Measurements from ENCODE around the gene ADGRG1.
"Not testable (repeated sequence)": the region's sequence is repeated elsewhere in the genome, so short reads cannot be mapped to it uniquely, and the experiment has no call there.

The ADGRG1 gene

DNA sequence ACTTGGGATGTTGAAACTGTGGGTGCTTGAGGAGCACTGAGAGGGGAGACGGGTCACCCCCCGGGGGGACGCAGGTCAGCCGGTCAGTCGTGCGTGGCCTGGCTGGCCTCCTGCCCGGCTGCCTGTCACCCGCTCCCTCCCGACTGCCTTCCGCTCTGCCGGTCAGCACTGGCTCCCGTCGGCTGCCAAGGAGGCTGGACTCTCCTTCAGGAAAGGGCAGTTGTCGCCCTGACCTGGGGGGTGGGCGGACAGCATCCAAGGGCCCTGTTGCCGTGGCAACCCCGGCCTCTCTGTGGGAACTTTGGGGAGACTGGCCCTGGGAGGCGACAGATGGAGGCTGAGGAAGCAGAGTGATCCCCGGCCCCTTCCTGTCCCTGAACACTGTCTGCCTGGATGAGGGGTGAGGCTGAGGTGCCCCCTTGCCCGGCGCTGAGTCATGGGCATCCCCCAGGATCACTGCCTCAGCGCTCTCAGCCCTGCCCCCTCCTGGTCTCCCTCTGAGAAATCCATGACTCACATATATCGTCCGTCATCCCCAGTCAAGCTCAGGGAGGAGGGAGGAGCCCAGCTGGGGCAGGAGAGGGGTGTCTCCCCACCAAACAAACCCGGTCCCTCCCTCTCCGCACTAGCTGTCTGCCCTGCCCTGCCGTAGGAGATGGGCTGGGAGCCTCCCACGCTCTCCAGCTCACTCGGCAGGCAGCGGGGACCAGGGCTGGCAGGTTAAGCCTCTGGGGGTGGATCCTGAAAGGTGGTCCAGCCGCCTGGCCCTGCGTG is at the start of gene ADGRG1:
Gene ADGRG1, plus strand, starts transcription at position 623 of the 774 bp plus-strand sequence. CDS start 21,658 bp downstream, outside the sequence.
- DNase-seq (ENCODE audit: low spot score) = peak; percentile 68

DNA sequence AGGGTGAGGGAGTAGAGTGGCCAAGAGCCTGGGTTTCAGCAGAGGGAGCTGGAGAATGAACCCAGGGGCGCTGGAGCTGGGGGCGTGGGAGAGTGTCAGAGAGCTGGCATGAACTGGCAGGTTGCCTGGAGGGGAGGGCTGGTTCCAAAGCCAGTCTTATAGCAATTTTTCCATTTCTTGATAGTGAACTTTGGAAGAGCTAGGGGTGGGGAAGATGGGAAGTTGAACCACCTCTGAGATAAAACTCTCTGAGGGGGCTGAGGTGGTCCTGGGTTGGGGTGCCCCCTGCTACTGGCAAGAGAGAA is 49.1 kb upstream of the ADGRG1 start:
- DNase-seq (ENCODE audit: low spot score) = no peak

DNA sequence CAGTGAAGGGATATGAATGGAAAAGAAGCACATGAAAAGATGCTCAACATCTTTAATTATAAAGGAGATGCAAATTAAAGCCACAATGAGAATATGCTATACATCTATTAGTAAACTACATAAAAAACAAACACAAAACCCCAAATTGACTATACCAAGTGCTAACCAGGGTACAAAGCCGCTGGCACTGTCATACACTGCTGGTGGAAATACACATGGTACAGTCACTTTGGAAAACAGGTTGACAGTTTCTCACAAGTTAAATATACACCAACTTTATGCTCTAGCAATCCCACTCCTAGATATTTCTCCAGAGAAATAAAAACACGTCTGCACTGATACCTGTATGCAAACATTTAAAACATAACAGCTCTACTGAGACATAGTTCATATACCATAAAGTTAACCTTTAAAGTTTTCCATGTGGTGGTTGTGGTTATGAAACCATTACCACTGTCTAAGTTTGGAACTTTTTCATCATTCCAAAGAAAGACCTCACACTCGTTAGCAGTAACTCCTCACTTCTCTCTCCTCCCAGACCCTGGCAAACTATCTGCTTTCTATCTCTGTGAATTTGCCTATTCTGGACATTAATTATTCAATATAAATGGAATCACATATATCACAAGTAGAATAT is 43.3 kb upstream of the ADGRG1 start:
- DNase-seq (ENCODE audit: low spot score) = no peak

DNA sequence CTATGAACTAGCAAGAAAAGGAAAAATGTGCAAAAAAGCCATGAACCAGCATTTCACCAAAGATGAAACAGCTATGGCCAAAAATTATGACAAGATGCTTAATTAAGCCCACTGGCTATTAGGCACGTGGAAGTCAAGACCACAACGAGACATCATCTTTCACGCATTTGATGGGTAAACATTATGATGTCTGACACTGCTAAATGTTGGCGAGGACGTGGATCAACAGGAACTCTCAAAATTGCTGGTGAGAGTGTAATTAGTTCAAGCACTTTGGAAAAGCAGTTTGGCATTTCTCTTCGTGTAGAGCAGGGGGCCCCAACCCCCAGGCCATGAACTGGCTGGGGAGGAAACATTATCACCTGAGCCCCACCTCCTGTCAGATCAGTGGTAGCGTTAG is 39.6 kb upstream of the ADGRG1 start:
- DNase-seq (ENCODE audit: low spot score) = no peak

DNA sequence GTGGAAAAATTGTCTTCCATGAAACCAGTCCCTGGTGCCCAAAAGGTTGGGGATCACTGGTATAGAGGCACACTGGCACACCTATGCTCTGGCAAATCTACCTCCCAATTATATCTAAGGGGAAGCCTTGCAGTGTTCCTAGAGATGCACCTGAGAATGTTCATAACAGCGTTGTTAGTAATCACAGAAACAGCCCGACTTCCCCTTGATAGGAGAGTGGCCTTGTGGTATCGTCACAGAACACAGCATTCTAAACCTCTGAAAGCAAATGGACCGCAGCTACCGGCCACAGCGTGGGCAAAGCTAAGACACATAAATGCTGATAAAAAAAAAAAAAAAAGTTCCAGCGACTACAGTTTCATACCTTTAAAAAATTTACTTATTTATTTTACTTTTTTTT is 39.1 kb upstream of the ADGRG1 start:
- DNase-seq (ENCODE audit: low spot score) = no peak

DNA sequence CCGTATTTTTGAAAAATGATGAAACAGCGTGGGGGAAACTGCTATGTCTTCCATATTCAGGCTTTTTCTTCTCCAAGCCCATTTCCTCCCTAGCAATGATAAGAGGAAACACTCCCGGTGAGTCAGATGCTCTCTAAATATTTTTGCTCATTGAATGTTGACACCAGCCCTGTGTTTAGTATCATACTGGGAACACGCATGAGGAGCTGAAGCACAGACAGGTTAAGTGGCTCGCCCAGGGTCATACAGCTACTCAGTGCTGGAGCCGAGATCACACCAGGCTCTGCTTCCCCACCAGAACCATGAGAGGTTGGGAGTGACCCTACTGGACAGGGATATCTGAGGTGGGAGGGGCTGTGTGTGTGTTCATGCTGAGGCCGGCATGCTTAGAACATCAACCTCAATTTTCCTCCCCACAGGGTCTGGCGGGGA is 37.8 kb upstream of the ADGRG1 start:
- DNase-seq (ENCODE audit: low spot score) = no peak

DNA sequence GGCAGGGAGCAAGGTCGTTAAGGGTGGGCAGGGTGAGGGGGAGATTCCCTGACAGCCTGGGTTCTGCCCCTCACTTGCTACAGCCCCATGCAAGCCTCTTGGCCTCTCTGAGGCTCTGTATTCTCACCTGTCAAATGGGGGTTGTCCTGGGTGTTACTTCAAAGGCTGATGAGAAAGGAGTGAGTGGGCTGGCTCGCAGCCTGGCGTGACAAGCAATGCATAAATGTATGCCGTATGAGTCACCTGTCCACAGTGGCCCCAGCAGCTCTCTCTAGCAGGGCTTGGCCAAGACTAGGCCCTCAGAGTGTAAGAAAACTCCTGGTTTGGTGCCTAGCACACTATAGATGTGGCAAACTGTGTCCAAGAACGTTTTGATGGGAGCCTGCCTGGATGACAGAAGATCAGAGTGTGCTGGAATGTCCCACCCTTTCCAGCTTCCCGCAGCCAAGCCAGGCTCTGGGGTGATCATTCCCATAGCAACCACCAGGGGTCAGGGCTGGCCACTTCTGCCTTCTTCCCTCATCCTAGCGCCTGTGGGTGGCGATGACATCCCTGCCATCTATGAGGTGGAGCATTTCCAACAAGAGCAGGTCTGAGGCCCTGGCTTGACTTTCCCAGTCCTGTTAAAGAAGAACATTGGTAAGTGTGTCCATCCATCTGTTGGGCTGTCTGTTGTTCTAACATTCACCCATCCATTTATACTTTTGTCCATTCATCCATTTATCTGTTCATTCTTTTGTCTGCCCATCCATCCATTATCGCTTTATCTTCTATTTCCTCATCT is 37.2 kb upstream of the ADGRG1 start:
- peak; percentile 83 for DNase-seq (ENCODE audit: low spot score)

DNA sequence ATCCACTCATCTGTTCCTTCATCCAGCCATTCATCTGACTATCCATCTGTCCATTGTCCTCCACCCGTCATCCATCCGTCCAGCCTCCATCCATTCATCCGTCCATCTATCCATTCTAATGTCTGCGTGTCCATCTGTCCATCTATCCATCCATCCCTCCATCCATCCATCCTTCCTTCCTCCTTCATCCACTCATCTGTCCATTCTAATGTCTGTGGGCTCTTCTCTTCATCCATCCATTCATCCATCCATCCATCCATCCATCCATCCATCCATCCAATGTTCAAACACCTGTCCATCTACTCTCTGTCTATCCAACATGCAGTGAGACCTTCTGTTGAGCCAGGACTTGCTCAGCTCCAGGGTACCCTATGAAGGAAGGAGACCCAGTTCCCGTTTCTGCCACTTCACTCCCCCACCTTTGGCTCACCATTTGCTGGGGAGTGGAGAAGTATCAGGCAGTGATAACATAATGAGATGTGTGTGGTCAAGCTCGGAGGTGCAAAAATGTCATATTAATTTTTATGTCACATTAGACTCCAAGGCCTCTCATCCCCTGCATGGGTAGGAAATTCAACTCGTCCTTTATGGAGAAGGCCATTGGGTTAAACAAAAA is 36.5 kb upstream of the ADGRG1 start:
- DNase-seq (ENCODE audit: low spot score) = no peak

DNA sequence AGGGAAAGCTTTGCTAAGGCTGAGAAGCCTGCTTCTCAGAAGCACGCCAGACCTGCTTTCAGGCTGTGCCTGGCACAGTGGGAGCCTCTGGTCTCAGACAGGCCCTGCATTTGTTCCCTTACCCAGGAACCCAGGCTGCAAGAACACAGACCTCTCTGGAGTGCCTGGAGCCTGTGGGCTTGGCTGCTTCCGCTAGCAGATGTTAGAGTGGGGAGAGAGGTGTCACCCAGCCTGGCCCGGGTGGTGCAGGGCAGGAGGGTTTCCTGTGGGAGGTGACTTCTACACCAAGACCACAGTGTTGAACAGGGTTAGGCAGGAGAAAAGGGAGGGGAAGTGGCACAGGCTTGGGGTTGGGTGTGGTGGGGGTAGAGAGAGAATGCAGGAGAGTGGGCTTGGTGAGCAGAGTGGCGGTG is 35.8 kb upstream of the ADGRG1 start:
- DNase-seq (ENCODE audit: low spot score) = peak; percentile 88

DNA sequence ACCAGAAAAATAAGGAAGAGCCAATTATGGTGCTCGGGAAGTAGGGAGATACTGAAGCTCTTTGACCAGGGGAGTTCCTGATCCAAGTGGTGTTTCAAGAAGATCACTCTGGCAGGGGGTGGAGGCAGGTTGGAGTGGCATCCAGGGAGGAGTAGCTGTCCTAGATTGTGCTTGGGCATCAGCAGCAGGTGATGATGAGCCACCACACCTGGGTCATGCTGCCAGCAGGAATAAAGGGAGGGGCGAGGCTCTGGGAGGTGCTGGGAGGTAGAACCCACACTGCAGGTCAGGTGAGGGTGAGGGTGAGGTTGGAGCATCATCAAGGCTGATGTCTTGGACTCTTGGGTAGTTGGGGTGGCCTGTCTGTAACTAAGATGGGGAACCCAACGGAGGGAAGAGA is 35.4 kb upstream of the ADGRG1 start:
- DNase-seq (ENCODE audit: low spot score) = no peak

DNA sequence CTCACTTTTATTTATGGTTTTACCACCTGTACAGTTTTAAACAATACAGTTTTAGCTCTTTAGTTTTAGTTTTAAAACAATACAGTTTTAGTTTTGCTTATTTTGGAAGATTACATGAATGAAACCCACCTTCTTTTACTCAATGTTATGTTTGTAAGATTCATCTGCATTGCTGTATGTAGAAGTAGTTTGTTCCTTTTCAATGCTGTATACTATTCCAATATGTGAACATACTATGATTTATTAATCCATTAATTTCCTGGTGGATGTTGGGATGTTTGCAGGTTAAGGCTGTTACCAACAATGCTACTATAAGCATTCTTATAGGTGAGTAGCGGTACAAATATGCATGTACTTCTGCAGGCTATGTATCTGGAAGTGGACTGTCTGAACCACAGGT is 34.4 kb upstream of the ADGRG1 start:
- DNase-seq (ENCODE audit: low spot score) = no peak

DNA sequence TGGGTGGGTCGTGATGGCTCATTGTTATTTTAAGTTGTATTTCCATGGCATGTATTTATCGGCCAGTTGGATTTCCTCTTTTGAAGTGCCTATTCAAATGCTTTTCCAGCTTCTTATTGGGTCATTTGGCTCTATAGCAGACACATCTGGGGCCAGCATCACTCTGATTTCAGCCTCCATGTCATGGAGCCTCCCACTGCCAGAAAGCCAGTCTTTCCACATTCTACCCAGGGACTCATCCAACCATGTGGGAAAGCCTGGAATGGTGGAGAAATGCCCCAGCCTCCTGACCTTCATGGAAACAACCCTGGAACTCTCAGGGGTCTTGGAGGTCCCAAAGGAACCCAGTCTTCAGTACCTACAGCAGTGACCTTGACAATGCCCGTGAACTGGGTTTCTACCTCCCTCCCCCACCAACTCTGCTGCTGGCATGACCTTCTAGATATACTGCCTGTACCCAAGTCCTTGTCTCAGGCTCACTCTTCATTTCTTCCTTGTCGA is 33.8 kb upstream of the ADGRG1 start:
- no peak for DNase-seq (ENCODE audit: low spot score)

DNA sequence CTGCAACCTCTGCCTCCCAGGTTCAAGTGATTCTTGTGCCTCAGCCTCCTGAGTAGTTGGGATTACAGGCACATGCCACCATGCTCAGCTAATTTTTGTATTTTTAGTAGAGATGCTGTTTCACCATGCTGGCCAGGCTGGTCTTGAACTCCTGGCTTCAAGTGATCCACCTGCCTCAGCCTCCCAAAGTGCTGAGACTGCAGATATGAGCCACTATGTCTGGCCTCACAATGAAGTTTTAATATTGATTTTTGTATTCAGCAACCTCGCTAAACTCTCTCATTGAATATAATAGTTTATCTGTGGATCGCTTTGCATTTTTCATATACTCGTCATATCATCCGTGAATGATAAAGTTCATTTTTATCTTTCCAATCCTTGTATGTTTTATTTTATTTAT is 32.2 kb upstream of the ADGRG1 start:
- DNase-seq (ENCODE audit: low spot score) = not testable (repeated sequence)

DNA sequence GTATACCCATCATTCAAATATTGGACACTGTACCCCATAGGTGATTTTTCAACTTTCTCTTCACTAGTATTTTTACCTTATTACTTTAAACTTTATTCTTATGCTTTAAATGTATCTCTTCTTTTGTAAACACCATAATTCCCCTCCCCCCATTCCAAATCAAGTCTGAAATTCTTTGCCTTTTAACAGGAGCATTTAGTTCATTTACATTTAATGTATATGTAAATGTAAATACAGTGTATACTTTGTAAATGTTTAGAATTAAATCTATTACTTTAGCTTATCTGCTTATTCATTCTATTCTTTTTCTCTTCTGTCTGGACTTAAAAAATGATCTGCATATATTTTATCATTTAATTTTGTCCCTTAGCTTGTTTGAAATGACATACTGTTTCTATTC is 30.0 kb upstream of the ADGRG1 start:
- DNase-seq (ENCODE audit: low spot score) = no peak

DNA sequence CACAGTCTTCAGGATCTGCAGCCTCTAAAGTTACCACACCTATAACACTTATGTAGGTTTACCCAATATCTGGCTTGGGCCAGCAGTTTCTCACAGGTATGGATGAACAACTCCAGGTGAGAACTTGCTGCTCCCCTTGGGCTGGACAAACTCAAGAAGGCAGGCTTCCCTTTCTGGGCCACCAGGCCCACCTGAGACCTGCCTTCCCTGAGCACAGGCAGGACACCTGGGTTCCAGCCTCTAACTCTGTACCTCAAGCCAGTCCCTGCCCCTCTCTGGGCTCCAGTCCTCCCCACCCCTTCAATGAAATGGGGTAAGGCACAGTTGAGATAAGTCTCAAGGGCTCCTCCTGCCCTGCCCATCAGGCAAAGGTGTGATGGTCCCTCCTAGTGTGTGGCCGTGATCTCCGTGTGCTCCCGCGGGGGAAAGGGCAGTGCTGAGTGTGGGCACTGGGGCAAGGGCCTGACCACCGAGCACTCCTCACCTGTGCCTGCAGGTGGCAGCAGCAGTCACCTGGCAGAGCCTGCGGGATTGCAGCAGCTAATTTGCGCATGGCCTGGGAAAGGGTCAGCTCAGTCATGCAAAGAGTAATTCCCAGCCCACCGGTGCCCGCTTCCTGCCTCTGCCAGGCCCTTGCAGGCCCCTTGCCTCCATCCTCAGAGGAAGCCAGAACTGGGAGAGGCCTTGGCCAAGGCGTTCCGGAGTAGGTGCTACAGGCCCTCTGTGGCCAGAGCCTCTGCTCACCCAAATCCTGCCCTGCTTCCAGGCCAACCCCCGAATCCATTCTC is 28.2 kb upstream of the ADGRG1 start:
- peak; percentile 55 for DNase-seq (ENCODE audit: low spot score)

DNA sequence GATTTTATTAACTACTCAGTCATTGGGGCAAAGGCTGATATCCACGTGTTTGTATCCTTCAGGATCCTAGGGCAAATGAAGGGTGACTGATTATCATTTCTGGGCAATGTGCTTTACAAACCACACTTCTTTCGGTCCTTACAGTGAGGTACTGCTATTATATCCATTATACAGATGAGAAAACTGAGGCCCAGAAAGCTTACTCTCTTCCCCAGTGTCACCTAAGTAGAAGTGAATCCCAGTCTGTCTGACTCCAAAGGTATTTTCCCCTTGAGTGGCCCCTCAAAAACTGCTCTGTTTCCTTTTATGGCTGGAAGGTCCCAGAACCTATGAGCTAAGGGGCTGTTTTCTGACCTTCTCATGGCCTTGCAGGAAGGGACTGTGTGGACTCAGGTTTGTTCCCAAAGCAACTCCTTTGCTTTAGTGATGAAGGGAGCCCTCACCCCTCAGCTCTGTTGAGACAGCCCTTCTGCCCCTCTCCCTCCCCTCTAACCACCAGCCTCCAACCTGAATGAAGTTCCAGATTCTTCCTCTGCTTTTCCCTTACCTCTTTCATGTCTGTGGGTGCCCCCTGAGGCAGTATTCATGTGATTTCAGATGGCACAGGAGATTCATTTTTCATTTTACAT is 27.4 kb upstream of the ADGRG1 start:
- DNase-seq (ENCODE audit: low spot score) = no peak

DNA sequence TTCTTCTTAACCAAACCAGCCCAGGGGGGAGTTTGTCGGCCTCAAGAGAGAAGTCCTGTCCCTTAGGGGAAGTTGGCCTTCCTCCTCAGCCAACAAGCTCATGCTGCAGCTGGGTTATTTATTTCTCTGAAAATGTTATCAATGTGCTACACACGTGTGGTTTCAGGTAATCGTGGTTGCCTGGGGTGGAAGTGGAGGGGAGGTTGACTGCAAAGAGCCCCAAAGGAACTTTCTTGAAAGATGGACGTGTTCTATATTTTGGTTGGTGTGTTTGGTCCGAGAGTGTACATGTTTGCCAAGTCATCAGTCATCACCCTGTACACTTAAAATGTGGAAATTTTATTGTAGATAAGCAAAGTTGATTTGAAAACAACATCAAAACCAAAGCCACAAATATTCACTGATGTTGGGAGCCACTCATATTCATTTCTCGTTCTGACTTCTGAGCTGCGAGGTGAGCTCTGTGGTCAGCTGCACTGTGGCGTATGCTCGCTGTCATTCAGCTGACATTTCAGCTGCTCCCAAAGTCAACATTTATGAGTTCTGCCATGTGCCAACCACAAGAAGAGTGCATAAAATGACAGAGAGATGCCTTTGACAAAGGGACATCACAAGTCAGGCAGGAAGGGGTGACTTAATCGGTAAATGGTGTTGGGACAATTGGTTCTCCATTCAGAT is 26.5 kb upstream of the ADGRG1 start:
- peak; percentile 97 for DNase-seq (ENCODE audit: low spot score)

DNA sequence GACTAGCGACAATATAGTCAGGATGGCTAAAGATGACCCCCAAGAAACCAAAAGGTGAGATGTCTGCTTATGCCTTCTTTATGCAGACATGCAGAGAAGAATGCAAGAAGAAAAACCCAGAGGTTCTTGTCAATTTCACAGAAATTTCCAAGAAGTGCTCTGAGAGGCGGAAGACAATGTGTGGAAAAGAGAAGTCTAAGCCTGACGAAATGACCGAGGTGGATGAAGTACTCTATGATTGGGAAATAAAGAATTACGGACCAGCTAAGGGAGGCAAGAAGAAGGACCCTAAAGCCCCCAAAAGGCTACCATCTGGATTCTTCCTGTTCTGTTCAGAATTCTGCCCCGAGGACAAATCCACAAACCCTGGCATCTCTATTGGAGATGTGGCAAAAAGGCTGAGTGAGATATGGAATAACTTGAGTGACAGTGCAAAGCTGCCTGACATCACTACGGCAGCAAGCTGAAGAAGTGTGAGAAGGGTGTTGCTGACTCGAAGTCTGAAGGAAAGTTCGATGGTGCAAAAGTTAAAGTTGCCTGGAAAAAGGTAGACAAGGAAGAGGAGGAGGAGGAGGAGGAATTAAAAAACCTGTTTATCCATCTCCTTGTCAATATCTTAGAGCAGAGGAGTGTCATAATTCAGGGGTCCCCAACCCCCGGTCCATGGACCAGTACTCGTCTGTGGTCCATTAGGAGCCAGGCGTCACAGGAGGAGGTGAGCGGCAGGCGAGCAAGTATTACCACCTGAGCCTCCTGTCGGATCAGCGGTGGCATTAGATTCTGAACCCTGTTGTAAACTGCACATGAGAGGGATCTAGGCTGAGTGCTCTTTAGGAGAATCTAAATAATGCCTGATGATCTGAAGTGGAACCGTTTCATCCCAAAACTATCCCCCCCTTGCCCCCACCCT is 25.1 kb upstream of the ADGRG1 start:
- no peak for DNase-seq (ENCODE audit: low spot score)

DNA sequence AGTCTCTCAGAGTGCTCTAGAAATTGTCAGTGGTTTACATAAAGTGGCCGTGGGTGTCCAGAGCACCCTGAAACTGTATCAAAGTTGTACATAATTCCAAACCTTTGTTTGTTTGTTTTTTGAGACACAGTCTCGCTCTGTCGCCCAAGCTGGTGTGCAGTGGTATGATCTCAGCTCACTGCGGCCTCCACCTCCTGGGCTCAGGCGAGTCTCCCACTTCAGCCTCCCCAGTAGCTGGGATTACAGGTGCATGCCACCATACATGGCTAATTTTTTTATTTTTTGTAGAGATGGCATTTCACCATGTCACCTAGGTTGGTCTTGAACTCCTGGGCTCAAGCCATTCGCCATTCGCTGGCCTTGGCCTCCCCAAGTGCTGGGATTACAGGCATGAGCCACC is 24.3 kb upstream of the ADGRG1 start:
- DNase-seq (ENCODE audit: low spot score) = no peak

All from activated CD4-positive, alpha-beta T cell treated with anti-CD3 and anti-CD28 coated beads, Interleukin-2, Interleukin-4, amounts not matched to agents 100 ng/mL and 50 ng/mL, durations not matched to agents 16 hours and 8 hours (primary cell).